Lower lobe of right lung (tissue), 2 donors: ENCODE measurements around the gene MRPL43. TPM values are rescaled to one million over a fixed set of nuclear protein-coding genes. Genes with fewer than 3 reads are reported as not detected.

Source experiments
- ATAC-seq, 2 donors: fragments of 200-7000 bp; cut with Tn5 transposase; one replicate each; pipeline ENCODE4 v1.9.1; 2020 to 2022; ENCODE audit warnings: mild to moderate bottlenecking in 2 of 2, moderate library complexity in 2 of 2
- DNase-seq: peaks from one replicate; pipeline ENCODE4 v3.0.0-alpha.2; 2020
- H3K27ac ChIP-seq: fragments of 200-600 bp; one replicate; pipeline ENCODE4 v1.8.0; 2022
- H3K27me3 ChIP-seq: fragments of 200-600 bp; one replicate; pipeline ENCODE4 v1.8.0; 2022; ENCODE audit warnings: low read depth
- H3K36me3 ChIP-seq: fragments of 200-600 bp; one replicate; pipeline ENCODE4 v1.8.0; 2022; ENCODE audit warnings: mild to moderate bottlenecking
- H3K4me1 ChIP-seq: fragments of 200-600 bp; one replicate; pipeline ENCODE4 v1.8.0; 2022
- H3K4me3 ChIP-seq: fragments of 200-600 bp; one replicate; pipeline ENCODE4 v1.8.0; 2022; ENCODE audit warnings: mild to moderate bottlenecking
- H3K9me3 ChIP-seq: fragments of 200-600 bp; one replicate; pipeline ENCODE4 v1.8.0; 2022
- intact Hi-C: fragments of 100-400 bp; cut with DNase I; formaldehyde crosslinking; loops from one replicate; pipeline ENCODE4 v1.11.0; 2022
- total RNA-seq: library from RNA; stranded (reverse); fragmentation: NEBNext Ultra II Directional; extraction: Animal tissue kit (Norgen Biotek cat#: 25700); gene quantifications from one replicate; pipeline ENCODE4 v1.2.1, GENCODE V29; 2021
- TF ChIP-seq, protein P1 (sequence below): fragments of 200-600 bp; IDR thresholded peaks from one replicate; pipeline ENCODE4 v1.8.0; 2022; ENCODE audit warnings: antibody characterized with exemption, mild to moderate bottlenecking
- donor health status: DM: no; HTN: yes; CAD: no; lungs with severe emphysema.

MRPL43 gene
- total RNA-seq, 1 donor from 2014 or later: 59.7 TPM

DNA sequence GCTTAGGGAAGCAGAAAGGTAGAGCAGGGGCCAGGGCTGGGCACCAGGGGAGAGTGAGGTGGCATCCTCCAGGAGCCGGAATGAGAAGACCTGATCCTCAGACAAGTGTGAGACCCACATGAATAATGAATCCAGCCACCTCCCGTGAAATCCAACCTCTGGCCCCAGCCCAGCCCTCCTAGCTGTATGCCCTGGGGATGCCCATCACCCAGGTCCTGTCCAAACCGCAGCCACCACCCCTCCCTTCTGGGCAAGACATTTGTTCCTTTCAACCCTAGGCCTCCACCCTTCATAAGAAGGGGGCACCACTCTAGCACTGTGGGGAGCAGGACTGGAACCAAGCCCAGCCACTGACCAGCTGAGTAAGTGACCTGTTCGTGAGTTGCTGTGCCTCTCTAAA is 33.9 kb upstream of the MRPL43 start:
- Histone ChIP-seq H3K27me3 (peaks cover 19% of the 10 kb centered on the region), H3K4me3 (no peak overlapping the region), H3K36me3 (no peaks in the 10 kb centered on the region), H3K4me1 (peaks cover 12% of the 10 kb centered on the region), H3K27ac (no peak overlapping the region), H3K9me3 (no peaks in the 10 kb centered on the region)
- TF ChIP-seq, protein P1, sequence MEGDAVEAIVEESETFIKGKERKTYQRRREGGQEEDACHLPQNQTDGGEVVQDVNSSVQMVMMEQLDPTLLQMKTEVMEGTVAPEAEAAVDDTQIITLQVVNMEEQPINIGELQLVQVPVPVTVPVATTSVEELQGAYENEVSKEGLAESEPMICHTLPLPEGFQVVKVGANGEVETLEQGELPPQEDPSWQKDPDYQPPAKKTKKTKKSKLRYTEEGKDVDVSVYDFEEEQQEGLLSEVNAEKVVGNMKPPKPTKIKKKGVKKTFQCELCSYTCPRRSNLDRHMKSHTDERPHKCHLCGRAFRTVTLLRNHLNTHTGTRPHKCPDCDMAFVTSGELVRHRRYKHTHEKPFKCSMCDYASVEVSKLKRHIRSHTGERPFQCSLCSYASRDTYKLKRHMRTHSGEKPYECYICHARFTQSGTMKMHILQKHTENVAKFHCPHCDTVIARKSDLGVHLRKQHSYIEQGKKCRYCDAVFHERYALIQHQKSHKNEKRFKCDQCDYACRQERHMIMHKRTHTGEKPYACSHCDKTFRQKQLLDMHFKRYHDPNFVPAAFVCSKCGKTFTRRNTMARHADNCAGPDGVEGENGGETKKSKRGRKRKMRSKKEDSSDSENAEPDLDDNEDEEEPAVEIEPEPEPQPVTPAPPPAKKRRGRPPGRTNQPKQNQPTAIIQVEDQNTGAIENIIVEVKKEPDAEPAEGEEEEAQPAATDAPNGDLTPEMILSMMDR: no peak
- DNase-seq: no peak
- intact Hi-C loops: no loop called here
- no peak for ATAC-seq

DNA sequence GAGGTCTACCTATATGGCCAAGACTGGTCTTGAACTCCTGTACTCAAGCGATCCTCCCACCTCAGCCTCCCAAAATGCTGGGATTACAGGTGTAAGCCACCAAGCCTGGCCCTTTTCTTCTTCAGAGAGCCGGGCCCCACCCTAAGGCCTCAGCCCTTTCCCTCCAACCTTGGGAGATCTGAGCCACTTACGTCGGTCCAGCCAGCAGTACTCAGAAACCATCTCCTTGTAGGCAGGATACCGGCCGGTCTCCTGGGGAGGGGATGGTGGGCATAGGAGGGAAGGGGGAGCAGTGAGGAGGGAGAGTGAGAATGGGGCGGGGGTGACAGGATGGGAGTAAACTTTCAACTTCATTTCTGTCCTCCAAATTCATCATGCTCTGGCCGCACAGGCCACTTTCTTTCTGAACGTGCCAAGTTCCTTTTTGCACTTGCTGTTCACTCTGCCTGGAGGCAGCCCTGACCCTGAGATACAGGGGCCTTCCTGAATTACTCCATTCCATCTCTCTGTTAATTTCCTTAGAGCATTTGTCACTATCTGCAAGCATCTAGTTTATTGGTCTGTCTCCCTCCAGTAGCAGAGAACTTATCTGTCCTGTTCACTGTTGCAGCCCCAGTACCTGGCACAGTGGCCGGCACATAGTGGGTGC is 33.3 kb upstream of the MRPL43 start:
- TF ChIP-seq, protein P1: no peak
- no peak for ATAC-seq
- Histone ChIP-seq H3K27ac (no peak overlapping the region), H3K4me1 (peaks cover 12% of the 10 kb centered on the region), H3K9me3 (no peaks in the 10 kb centered on the region), H3K27me3 (peaks cover 22% of the 10 kb centered on the region), H3K4me3 (no peak overlapping the region), H3K36me3 (no peaks in the 10 kb centered on the region)
- no peak for DNase-seq
- intact Hi-C loops: no loop called here

GRCh38 chr10:101019440-101019703 is 32.1 kb upstream of the MRPL43 start:
- peaks cover 12% of the 10 kb centered on the region for H3K4me1 ChIP-seq
- DNase-seq: no peak
- no peak overlapping the region for H3K27ac ChIP-seq
- intact Hi-C loops: no loop called here
- no peaks in the 10 kb centered on the region for H3K36me3 ChIP-seq
- ATAC-seq: peak in 1 of 2 donors; percentile 7
- H3K27me3 ChIP-seq: peaks cover 25% of the 10 kb centered on the region
- H3K4me3 ChIP-seq: no peak overlapping the region
- TF ChIP-seq, protein P1: no peak
- no peaks in the 10 kb centered on the region for H3K9me3 ChIP-seq

- H3K4me1 ChIP-seq: peaks cover 16% of the 10 kb centered on the region
- H3K36me3 ChIP-seq: no peaks in the 10 kb centered on the region
- DNase-seq (peak; percentile 90), ATAC-seq (peak; percentile 84 to 86)
- TF ChIP-seq, protein P1: peak; percentile 81
- no peak overlapping the region for H3K4me3 ChIP-seq
- intact Hi-C loops: no loop called here
- H3K27ac ChIP-seq: no peak overlapping the region
- H3K9me3 ChIP-seq: no peaks in the 10 kb centered on the region
- peaks cover 25% of the 10 kb centered on the region for H3K27me3 ChIP-seq
Observed at GRCh38 chr10:101018600-101019439, 31.5 kb upstream of the MRPL43 start.

DNA sequence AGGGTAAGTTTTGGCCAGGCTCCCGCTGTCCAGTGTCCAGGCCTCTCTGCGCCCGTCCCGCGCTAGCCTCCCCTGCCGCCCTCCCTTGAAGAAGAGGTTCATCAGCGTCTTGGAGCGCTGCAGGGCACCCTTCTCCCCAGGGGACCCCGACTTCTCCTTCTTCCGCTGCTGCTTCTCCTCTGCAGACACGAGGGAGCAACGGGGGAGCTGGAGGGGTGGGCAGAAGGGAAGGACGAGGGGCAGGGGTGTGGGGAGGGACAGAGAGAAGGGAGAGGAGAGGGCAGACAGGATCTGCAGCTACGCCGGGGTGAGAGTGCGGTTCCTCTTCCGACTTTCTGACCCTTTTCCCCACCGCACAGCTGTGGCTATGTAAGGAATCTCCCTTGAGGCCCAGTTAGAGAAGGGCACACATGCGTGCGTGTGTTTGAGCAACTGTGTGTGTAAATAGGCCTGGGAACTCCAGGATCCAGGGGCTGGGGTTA is 30.9 kb upstream of the MRPL43 start:
- peaks cover 21% of the 10 kb centered on the region for H3K4me1 ChIP-seq
- ATAC-seq (peak in 1 of 2 donors; percentile 1), DNase-seq (no peak)
- intact Hi-C loops: no loop called here
- no peak overlapping the region for H3K27ac ChIP-seq
- H3K4me3 ChIP-seq: no peak overlapping the region
- no peaks in the 10 kb centered on the region for H3K9me3 ChIP-seq
- H3K27me3 ChIP-seq: peaks cover 25% of the 10 kb centered on the region
- H3K36me3 ChIP-seq: no peaks in the 10 kb centered on the region
- TF ChIP-seq, protein P1: no peak
